Osteocyte (in vitro differentiated cells): ENCODE data around the gene NLRP1. TPM values are rescaled to one million over a fixed set of nuclear protein-coding genes. Genes with fewer than 3 reads are reported as not detected.

Source experiments
- DNase-seq: peaks from one replicate; pipeline ENCODE4 v3.0.0; 2021; ENCODE audit warnings: mixed read lengths; ENCODE audit not compliant: unreplicated experiment; ENCODE audit errors: extremely low spot score
- H3K27ac Mint-ChIP-seq: one replicate; pipeline ENCODE4 v1.8.0; 2021; ENCODE audit warnings: mild to moderate bottlenecking, mixed read lengths; ENCODE audit not compliant: unreplicated experiment
- H3K27me3 Mint-ChIP-seq: one replicate; pipeline ENCODE4 v1.8.0; 2021; ENCODE audit warnings: mixed read lengths; ENCODE audit not compliant: unreplicated experiment
- H3K36me3 Mint-ChIP-seq: one replicate; pipeline ENCODE4 v1.8.0; 2021; ENCODE audit warnings: mixed read lengths; ENCODE audit not compliant: unreplicated experiment
- H3K4me1 Mint-ChIP-seq: one replicate; pipeline ENCODE4 v1.8.0; 2021; ENCODE audit warnings: mixed read lengths; ENCODE audit not compliant: unreplicated experiment
- H3K4me3 Mint-ChIP-seq: one replicate; pipeline ENCODE4 v1.8.0; 2021; ENCODE audit warnings: mild to moderate bottlenecking, moderate library complexity, mixed read lengths; ENCODE audit not compliant: unreplicated experiment
- H3K9me3 Mint-ChIP-seq: one replicate; pipeline ENCODE4 v1.8.0; 2021; ENCODE audit warnings: mixed read lengths; ENCODE audit not compliant: unreplicated experiment
- total RNA-seq: library from RNA; stranded (reverse); gene quantifications from 2 replicates; pipeline ENCODE4 v1.2.1, GENCODE V29; 2021
- TF ChIP-seq, protein P1 (sequence below): fragments of 200-600 bp; sonication (generic); IDR thresholded peaks from 2 replicates; pipeline ENCODE4 v1.5.0; 2021; ENCODE audit warnings: antibody characterized with exemption, mild to moderate bottlenecking, moderate library complexity

The NLRP1 gene
- total RNA-seq, 1 donor from 2014 or later, result 27.1 TPM

DNA sequence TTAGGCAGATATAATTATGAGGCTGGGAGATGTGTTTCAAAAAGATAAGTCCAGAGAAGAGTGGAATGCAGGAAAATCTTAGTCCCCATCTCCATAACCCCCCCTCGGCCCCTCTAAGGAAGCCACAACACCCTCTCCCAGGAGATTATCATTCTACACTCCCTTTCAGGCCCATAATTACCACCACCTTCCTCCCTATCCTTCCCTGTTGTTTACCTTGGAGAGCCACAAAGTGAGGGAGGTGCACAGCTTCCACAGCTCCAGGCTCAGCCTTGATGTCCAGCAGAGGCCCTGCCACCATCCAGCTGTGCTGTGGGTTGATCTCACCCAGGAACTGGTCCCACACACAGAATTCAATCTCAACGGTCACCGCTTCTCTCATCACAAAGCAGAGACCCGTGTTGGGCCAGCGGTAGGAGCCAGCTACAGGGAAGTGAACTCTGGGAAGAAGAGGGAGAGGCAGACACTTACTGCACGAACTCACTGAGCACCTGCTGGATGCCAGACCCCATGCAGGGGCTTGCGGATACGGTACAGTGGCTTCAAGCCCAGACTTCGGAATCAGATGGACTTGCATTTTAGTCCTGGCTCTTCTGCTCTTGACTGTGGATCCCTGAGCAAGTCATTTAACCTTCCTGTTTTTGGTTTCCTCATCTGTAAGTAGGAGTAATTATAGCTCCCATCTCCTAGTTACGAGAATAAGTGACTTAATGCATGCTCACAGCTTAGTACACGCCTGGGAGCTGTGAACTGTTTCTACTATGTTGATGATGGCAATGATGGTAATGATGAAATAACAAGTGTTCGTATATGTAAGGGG is 53.8 kb downstream of the NLRP1 start:
- no peak overlapping the region for H3K4me3 Mint-ChIP-seq
- H3K4me1 Mint-ChIP-seq, result peaks cover 14% of the 10 kb centered on the region
- no peak overlapping the region for H3K27ac Mint-ChIP-seq
- TF ChIP-seq, protein P1, sequence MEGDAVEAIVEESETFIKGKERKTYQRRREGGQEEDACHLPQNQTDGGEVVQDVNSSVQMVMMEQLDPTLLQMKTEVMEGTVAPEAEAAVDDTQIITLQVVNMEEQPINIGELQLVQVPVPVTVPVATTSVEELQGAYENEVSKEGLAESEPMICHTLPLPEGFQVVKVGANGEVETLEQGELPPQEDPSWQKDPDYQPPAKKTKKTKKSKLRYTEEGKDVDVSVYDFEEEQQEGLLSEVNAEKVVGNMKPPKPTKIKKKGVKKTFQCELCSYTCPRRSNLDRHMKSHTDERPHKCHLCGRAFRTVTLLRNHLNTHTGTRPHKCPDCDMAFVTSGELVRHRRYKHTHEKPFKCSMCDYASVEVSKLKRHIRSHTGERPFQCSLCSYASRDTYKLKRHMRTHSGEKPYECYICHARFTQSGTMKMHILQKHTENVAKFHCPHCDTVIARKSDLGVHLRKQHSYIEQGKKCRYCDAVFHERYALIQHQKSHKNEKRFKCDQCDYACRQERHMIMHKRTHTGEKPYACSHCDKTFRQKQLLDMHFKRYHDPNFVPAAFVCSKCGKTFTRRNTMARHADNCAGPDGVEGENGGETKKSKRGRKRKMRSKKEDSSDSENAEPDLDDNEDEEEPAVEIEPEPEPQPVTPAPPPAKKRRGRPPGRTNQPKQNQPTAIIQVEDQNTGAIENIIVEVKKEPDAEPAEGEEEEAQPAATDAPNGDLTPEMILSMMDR, result no peak
- no peaks in the 10 kb centered on the region for H3K27me3 Mint-ChIP-seq
- no peaks in the 10 kb centered on the region for H3K9me3 Mint-ChIP-seq
- no peak for DNase-seq
- H3K36me3 Mint-ChIP-seq, result no peaks in the 10 kb centered on the region

DNA sequence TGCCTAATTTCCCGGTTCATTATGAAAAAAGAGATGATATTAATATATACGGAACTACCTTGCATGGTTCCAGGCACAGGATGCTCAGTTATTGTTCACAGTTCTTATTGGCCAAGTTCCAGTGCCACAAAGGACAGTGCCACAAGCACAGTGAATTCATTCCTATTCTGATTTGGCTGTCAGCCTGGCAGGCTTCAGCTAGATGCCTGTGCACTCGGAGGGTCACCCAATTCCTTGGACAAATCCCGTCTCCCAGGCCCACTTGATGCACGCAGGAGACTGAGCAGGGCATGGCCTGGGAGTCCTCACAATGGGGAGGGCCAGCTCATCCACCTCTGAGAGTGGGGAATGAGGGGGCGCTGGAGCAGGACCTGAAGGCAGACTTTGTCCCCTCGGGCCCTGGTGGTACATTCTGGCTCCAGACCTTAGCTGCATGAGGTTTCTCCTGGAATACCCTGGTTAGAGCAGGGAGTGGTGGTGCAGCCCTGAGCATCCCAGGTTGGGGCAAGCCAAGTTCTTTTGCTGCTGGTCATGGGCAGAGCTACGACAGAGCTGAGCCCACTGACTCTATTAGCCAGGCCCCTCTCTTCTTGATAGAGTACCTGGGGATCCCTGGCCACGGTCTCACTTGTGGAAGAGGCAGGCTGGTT is 56.6 kb downstream of the NLRP1 start:
- Mint-ChIP-seq H3K4me3 (no peak overlapping the region), H3K27me3 (no peaks in the 10 kb centered on the region), H3K9me3 (no peaks in the 10 kb centered on the region), H3K27ac (peak overlapping the region; percentile 88), H3K36me3 (no peaks in the 10 kb centered on the region), H3K4me1 (peaks cover 14% of the 10 kb centered on the region)
- no peak for DNase-seq
- TF ChIP-seq, protein P1, result no peak

DNA sequence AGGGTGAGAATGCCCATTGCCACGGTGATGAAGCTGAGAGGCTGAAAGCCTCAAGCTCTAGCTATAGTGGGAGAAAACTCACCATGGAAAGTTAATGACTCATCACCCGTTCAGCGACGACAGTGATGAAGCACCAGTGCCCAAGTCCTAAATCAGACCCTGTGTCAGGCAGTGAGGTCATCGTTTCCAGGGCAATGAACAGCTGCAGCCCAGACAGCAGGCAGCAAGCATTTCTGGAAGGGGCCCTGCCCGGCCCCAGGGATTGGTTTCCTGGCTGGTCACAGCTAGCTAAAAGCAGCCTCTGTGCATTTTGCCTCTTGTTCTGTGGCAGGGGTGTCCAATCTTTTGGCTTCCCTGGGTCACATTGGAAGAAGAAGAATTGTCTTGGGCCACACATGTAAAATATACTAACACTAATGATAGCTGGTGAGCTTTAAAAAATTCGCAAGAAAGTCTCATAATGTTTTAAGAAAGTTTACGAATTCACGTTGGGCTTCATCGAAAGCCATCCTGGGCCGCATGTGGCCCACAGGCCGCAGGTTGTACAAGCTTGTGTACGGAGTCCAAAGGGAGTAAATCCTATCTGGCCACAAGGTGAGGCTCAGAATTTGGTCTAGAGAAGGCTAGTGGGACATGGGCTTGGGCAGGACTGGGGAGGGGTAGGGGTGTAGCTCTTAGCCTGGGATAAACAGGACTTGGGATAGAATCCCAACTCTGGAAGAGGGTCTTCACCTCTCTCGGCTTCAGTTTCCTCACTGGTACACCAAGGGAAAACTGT is 57.3 kb downstream of the NLRP1 start:
- Mint-ChIP-seq H3K9me3 (no peaks in the 10 kb centered on the region), H3K4me3 (no peak overlapping the region)
- no peak for DNase-seq

DNA sequence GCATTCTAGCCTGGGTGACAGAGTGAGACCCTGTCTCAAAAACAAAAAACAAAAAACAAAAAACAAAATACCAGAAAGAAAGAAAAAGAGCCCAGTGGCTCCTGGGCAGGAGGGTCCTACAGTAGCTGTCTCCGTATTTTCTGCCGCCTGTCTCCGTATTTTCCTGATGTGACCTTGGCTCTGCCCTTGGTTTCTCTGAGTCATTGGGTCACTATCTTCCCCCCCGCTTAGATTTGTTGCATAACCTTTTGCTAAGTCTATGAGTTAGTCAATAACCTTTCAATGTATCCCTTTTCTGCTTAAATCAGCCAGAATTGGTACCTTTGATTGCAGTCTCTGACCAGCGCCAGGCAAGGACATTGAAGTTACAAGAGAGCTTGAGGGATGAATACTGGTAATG is 61.1 kb downstream of the NLRP1 start:
- no peak overlapping the region for H3K27ac Mint-ChIP-seq
- H3K4me3 Mint-ChIP-seq, result no peak overlapping the region
- H3K4me1 Mint-ChIP-seq, result peaks cover 14% of the 10 kb centered on the region
- H3K36me3 Mint-ChIP-seq, result no peaks in the 10 kb centered on the region
- no peaks in the 10 kb centered on the region for H3K9me3 Mint-ChIP-seq
- no peak for DNase-seq
- TF ChIP-seq, protein P1, result no peak
- H3K27me3 Mint-ChIP-seq, result no peaks in the 10 kb centered on the region

More for the DNA sequence above, 57.3 kb downstream of the NLRP1 start:
- TF ChIP-seq, protein P1, result no peak
- H3K27me3 Mint-ChIP-seq, result no peaks in the 10 kb centered on the region
- no peaks in the 10 kb centered on the region for H3K36me3 Mint-ChIP-seq
- H3K27ac Mint-ChIP-seq, result peak overlapping the region; percentile 88
- H3K4me1 Mint-ChIP-seq, result peaks cover 14% of the 10 kb centered on the region
